ENCODE results near the gene ARHGAP28.

The ARHGAP28 gene

DNA sequence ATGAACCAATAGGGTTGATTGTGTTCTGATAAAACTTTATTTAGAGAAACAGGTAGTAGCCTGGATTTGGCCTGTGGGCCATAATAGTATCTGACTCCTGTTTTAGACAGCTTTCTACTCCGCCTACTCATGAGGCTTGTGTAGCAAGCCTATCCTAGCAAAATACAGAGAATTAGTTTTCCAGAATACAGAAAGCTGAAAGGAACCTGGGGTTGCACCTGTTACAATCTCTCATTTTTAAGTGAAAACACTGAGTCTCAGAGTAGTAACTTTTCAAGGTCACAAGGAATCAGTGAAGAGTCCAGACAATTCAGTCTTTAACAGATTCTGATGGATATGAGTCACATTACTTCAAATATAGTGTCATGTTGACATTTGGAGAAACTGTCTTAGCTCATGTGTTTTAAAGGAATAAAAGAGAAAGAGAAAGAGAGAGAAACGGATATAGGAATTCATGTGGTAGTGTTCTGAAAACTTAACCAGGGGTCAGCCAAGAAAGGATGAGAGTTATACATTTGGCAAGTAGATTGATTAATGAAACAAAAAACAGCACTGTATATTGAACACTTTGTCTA lies 17.0 kb downstream of the ARHGAP28 start:
- TF ChIP-seq, protein P1, sequence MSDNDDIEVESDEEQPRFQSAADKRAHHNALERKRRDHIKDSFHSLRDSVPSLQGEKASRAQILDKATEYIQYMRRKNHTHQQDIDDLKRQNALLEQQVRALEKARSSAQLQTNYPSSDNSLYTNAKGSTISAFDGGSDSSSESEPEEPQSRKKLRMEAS (IDR thresholded peaks at IDR 0.05), result no peak
- TF ChIP-seq FOXM1 (IDR thresholded peaks at IDR 0.05; ENCODE audit: borderline replicate concordance, low read depth) (no peak), NFIC (IDR thresholded peaks at IDR 0.05) (no peak), EGR1 (IDR thresholded peaks at IDR 0.05) (no peak), ZBTB7A (IDR thresholded peaks at IDR 0.05; ENCODE audit: low read depth) (no peak)

DNA sequence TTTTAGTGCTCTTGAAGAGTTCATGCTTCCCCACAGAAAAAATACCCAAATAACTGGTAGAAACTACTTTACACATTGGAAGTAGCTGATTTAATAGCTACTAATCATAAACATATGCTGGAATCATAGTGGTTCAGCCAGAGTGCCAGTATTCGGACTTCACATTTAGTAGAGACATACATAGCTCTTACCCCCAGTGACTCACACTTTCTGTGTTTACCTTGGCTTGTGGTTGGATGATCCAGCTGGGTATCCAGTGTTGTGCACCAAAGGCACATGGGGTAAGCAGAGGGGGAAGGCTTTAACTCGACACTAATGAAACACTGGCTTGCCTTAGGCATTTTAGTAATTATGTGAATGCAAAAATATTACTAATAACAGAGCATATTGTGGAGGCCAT lies 18.1 kb downstream of the ARHGAP28 start:
- no peak for TF ChIP-seq FOXM1 (IDR thresholded peaks at IDR 0.05; ENCODE audit: borderline replicate concordance, low read depth)
- TF ChIP-seq NFIC (IDR thresholded peaks at IDR 0.05), result no peak
- TF ChIP-seq YY1 (IDR thresholded peaks at IDR 0.05; ENCODE audit: low read depth), result no peak
- TF ChIP-seq, protein P1 (IDR thresholded peaks at IDR 0.05), result no peak
- no peak for TF ChIP-seq TAF1 (IDR thresholded peaks at IDR 0.05; ENCODE audit: low read depth)
- no peak for TF ChIP-seq CREB1 (IDR thresholded peaks at IDR 0.05; ENCODE audit: low read depth)
- TF ChIP-seq CEBPB (IDR thresholded peaks at IDR 0.05), result no peak
- no peak for TF ChIP-seq TEAD4 (IDR thresholded peaks at IDR 0.05)
- TF ChIP-seq RAD21 (IDR thresholded peaks at IDR 0.05; ENCODE audit: low read depth), result no peak
- TF ChIP-seq, protein P2, sequence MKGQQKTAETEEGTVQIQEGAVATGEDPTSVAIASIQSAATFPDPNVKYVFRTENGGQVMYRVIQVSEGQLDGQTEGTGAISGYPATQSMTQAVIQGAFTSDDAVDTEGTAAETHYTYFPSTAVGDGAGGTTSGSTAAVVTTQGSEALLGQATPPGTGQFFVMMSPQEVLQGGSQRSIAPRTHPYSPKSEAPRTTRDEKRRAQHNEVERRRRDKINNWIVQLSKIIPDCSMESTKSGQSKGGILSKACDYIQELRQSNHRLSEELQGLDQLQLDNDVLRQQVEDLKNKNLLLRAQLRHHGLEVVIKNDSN (IDR thresholded peaks at IDR 0.05), result no peak
- TF ChIP-seq, protein P3, sequence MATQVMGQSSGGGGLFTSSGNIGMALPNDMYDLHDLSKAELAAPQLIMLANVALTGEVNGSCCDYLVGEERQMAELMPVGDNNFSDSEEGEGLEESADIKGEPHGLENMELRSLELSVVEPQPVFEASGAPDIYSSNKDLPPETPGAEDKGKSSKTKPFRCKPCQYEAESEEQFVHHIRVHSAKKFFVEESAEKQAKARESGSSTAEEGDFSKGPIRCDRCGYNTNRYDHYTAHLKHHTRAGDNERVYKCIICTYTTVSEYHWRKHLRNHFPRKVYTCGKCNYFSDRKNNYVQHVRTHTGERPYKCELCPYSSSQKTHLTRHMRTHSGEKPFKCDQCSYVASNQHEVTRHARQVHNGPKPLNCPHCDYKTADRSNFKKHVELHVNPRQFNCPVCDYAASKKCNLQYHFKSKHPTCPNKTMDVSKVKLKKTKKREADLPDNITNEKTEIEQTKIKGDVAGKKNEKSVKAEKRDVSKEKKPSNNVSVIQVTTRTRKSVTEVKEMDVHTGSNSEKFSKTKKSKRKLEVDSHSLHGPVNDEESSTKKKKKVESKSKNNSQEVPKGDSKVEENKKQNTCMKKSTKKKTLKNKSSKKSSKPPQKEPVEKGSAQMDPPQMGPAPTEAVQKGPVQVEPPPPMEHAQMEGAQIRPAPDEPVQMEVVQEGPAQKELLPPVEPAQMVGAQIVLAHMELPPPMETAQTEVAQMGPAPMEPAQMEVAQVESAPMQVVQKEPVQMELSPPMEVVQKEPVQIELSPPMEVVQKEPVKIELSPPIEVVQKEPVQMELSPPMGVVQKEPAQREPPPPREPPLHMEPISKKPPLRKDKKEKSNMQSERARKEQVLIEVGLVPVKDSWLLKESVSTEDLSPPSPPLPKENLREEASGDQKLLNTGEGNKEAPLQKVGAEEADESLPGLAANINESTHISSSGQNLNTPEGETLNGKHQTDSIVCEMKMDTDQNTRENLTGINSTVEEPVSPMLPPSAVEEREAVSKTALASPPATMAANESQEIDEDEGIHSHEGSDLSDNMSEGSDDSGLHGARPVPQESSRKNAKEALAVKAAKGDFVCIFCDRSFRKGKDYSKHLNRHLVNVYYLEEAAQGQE (IDR thresholded peaks at IDR 0.05; ENCODE audit: low read depth), result no peak
- no peak for TF ChIP-seq EP300 (IDR thresholded peaks at IDR 0.05; ENCODE audit: borderline replicate concordance)
- TF ChIP-seq TCF12 (IDR thresholded peaks at IDR 0.05; ENCODE audit: low read depth), result no peak
- TF ChIP-seq EGR1 (IDR thresholded peaks at IDR 0.05), result no peak

DNA sequence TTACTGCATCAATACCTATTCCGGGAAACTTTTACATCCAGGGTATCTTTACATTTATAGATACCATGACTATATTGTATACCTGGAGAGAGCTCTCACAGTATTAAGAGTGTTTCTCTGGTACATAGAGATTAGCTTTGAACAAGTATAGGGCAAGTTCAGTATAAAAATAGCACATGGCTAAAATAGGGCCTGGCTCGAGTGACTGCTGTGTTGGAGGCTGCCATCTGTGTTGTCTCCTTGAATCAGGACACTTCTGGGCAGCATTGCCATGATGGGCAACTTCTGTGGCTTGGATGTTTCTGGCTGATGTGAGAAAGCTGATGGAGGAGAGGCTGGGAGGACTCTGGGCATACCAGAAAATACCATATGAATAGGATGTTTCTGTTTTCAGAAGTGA lies 18.7 kb downstream of the ARHGAP28 start:
- TF ChIP-seq YY1 (IDR thresholded peaks at IDR 0.05; ENCODE audit: low read depth), result no peak
- TF ChIP-seq TAF1 (IDR thresholded peaks at IDR 0.05; ENCODE audit: low read depth), result no peak
- TF ChIP-seq, protein P2 (IDR thresholded peaks at IDR 0.05), result no peak
- TF ChIP-seq EP300 (IDR thresholded peaks at IDR 0.05; ENCODE audit: borderline replicate concordance), result no peak
- no peak for TF ChIP-seq CEBPB (IDR thresholded peaks at IDR 0.05)
- no peak for TF ChIP-seq ZBTB7A (IDR thresholded peaks at IDR 0.05; ENCODE audit: low read depth)
- TF ChIP-seq TCF12 (IDR thresholded peaks at IDR 0.05; ENCODE audit: low read depth), result no peak
- no peak for TF ChIP-seq TEAD4 (IDR thresholded peaks at IDR 0.05)

DNA sequence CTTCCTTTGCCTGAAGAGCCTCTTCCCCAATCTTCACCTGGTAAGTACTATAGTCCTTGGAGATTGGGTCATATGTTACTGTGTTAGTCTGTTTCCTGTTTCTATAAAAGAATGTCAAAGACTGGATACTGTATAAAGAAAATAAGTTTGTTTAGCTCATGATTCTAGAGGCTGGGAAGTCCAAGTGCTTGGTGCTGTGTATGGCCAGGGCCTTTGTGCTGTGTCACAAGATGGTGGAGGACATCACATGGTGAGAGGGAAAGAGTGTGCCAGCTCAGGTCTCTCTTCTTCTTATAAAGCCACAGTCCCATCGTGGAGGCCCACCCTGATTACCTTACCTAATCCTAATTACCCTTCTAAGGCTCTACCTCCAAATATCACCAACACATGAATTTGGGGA lies 20.9 kb downstream of the ARHGAP28 start:
- TF ChIP-seq EGR1 (IDR thresholded peaks at IDR 0.05), result no peak
- TF ChIP-seq EP300 (IDR thresholded peaks at IDR 0.05; ENCODE audit: borderline replicate concordance), result no peak
- no peak for TF ChIP-seq TCF12 (IDR thresholded peaks at IDR 0.05; ENCODE audit: low read depth)
- TF ChIP-seq TEAD4 (IDR thresholded peaks at IDR 0.05), result no peak
- TF ChIP-seq CEBPB (IDR thresholded peaks at IDR 0.05), result no peak
- no peak for TF ChIP-seq TAF1 (IDR thresholded peaks at IDR 0.05; ENCODE audit: low read depth)
- TF ChIP-seq, protein P2 (IDR thresholded peaks at IDR 0.05), result no peak
- no peak for TF ChIP-seq FOXM1 (IDR thresholded peaks at IDR 0.05; ENCODE audit: borderline replicate concordance, low read depth)
- TF ChIP-seq RAD21 (IDR thresholded peaks at IDR 0.05; ENCODE audit: low read depth), result no peak

DNA sequence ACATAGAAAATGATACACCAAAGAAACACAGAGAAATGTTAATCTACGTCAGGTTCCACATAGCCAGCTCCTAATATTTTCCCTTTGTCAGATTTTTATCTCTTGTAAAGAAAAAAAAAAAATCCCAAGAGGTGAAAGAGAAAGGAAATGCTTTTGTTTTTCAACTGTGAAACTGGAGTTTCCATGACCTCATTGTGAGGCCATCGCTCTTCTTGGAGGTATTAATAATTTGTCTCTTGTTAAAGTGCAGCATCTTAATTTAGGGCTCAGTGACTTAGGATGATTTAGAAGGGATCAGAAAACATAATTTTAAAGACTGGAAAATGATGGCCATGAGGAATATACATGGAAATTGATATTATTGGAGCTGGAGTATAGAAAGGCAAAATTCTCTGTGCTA lies 21.7 kb downstream of the ARHGAP28 start:
- no peak for TF ChIP-seq CEBPB (IDR thresholded peaks at IDR 0.05)
- TF ChIP-seq, protein P1 (IDR thresholded peaks at IDR 0.05), result no peak
- no peak for TF ChIP-seq NFIC (IDR thresholded peaks at IDR 0.05)
- TF ChIP-seq ZBTB7A (IDR thresholded peaks at IDR 0.05; ENCODE audit: low read depth), result no peak
- TF ChIP-seq RAD21 (IDR thresholded peaks at IDR 0.05; ENCODE audit: low read depth), result no peak
- no peak for TF ChIP-seq EGR1 (IDR thresholded peaks at IDR 0.05)
- TF ChIP-seq TCF12 (IDR thresholded peaks at IDR 0.05; ENCODE audit: low read depth), result no peak

DNA sequence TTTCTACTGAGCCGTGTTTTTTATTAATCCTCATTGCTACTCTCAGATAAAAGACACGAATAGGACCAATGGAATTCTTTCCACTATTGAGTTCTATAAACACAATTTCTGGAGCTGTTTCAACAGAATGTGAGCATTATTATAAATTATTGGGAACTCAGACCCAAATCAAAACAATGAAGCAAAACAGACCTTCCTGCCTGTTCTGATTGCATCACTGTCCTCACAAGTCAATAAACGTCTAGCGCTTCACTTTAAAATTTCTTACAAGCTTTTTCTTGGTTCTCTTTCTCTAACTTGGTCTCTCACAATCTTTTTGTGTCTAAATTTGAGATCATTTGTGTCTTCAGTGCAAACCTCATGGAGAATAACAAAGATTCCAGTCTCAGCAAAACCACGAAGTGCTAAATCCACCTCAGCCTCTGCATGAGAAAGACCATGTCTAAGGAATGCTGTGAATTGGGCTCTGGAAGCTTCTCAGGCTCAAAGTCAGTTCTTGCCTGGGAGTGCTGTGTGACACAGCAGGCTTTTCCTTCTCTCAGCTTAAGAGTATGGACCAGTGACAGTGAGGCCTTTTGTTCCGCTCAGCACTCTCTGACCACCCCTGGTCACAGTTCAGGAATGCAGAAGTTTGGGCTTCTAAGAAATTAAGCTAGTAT lies 22.8 kb downstream of the ARHGAP28 start:
- no peak for TF ChIP-seq TEAD4 (IDR thresholded peaks at IDR 0.05)
- TF ChIP-seq CREB1 (IDR thresholded peaks at IDR 0.05; ENCODE audit: low read depth), result no peak
- TF ChIP-seq TCF12 (IDR thresholded peaks at IDR 0.05; ENCODE audit: low read depth), result no peak
- TF ChIP-seq TAF1 (IDR thresholded peaks at IDR 0.05; ENCODE audit: low read depth), result no peak
- TF ChIP-seq ZBTB7A (IDR thresholded peaks at IDR 0.05; ENCODE audit: low read depth), result no peak
- no peak for TF ChIP-seq EGR1 (IDR thresholded peaks at IDR 0.05)
- no peak for TF ChIP-seq EP300 (IDR thresholded peaks at IDR 0.05; ENCODE audit: borderline replicate concordance)

DNA sequence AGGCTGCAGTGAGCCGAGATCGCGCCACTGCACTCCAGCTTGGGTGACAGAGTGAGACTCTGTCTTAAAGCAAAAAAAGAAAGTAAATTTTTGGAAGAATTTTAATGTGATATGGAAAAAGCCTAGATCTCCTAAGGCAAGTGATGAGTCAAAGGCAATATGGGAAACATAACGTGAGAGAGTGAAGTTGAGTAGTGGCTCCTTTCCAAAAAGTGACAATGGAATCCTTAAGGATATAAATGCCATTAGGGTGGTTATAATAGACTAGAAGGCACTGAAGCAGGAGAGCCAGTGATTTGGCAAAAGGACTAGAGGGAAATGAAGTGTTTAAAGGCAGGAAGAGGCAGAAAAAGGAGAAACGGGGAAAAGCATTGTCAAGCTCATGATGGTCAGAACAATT lies 25.6 kb downstream of the ARHGAP28 start:
- TF ChIP-seq TCF12 (IDR thresholded peaks at IDR 0.05; ENCODE audit: low read depth) (no peak), RAD21 (IDR thresholded peaks at IDR 0.05; ENCODE audit: low read depth) (no peak), CEBPB (IDR thresholded peaks at IDR 0.05) (no peak), YY1 (IDR thresholded peaks at IDR 0.05; ENCODE audit: low read depth) (no peak), CREB1 (IDR thresholded peaks at IDR 0.05; ENCODE audit: low read depth) (no peak), ZBTB7A (IDR thresholded peaks at IDR 0.05; ENCODE audit: low read depth) (no peak), FOXM1 (IDR thresholded peaks at IDR 0.05; ENCODE audit: borderline replicate concordance, low read depth) (no peak), EGR1 (IDR thresholded peaks at IDR 0.05) (no peak), EP300 (IDR thresholded peaks at IDR 0.05; ENCODE audit: borderline replicate concordance) (no peak), NFIC (IDR thresholded peaks at IDR 0.05) (no peak)
- TF ChIP-seq, protein P2 (IDR thresholded peaks at IDR 0.05), result no peak
- TF ChIP-seq, protein P1 (IDR thresholded peaks at IDR 0.05), result no peak
- TF ChIP-seq, protein P3 (IDR thresholded peaks at IDR 0.05; ENCODE audit: low read depth), result no peak
